ENCODE data around the gene ZNF761.
"Not testable (repeated sequence)": the region's sequence is repeated elsewhere in the genome, so short reads cannot be mapped to it uniquely, and the experiment has no call there.

The ZNF761 gene

GRCh38 chr19:53409505-53410204, 22.1 kb upstream of the ZNF761 start:
- peak overlapping the region; percentile 22 for H3K4me3 ChIP-seq (ENCODE audit: low read length)
- no peak overlapping the region for H4K8ac ChIP-seq (ENCODE audit: low read depth, low read length)
- no peak overlapping the region for H2BK15ac ChIP-seq (replicated peaks; ENCODE audit: low read depth)
- H3K4me2 ChIP-seq (ENCODE audit: low read length): no peak overlapping the region
- WGBS (ENCODE audit: extremely low coverage, insufficient coverage, low lambda C conversion rate): no CpG with 5 or more reads among the region's 7 CpGs
- H2AK5ac ChIP-seq (ENCODE audit: low read length): no peak overlapping the region
- peaks cover 8% of the 10 kb centered on the region for H3K36me3 ChIP-seq (ENCODE audit: control insufficient read depth, insufficient read depth, low read length)
- H3K4me1 ChIP-seq (ENCODE audit: control insufficient read depth, low read depth, low read length): no peaks in the 10 kb centered on the region
- no peak overlapping the region for H3K27ac ChIP-seq (ENCODE audit: low read depth, low read length)
- H2BK5ac ChIP-seq (ENCODE audit: low read length): no peak overlapping the region
- H3K79me2 ChIP-seq (ENCODE audit: control insufficient read depth, insufficient read depth, low read length): no peaks in the 10 kb centered on the region
- H3K56ac ChIP-seq (ENCODE audit: low read length): no peak overlapping the region
- no peak overlapping the region for H2BK120ac ChIP-seq (ENCODE audit: low read depth, low read length)
- H3K9ac ChIP-seq (ENCODE audit: low read length): no peak overlapping the region
- DNase-seq: no peak
- no peaks in the 10 kb centered on the region for H3K27me3 ChIP-seq (ENCODE audit: insufficient read depth, low read length, poor library complexity)
- no peak overlapping the region for H3K4ac ChIP-seq (ENCODE audit: low read depth, low read length)
- no peak overlapping the region for H4K5ac ChIP-seq (ENCODE audit: low read length)
- no peaks in the 10 kb centered on the region for H3K79me1 ChIP-seq (ENCODE audit: low read length)
- H3K23ac ChIP-seq (ENCODE audit: low read length): no peak overlapping the region
- H3K18ac ChIP-seq (ENCODE audit: low read length): no peak overlapping the region

GRCh38 chr19:53420520-53421315, 11.1 kb upstream of the ZNF761 start:
- not testable (repeated sequence) for H4K8ac ChIP-seq (ENCODE audit: low read depth, low read length); H2BK15ac ChIP-seq (replicated peaks; ENCODE audit: low read depth); H3K79me2 ChIP-seq (ENCODE audit: control insufficient read depth, insufficient read depth, low read length); H2BK120ac ChIP-seq (ENCODE audit: low read depth, low read length); H3K4me3 ChIP-seq (ENCODE audit: low read length); H3K56ac ChIP-seq (ENCODE audit: low read length); H2BK5ac ChIP-seq (ENCODE audit: low read length); H3K79me1 ChIP-seq (ENCODE audit: low read length); H3K4me1 ChIP-seq (ENCODE audit: control insufficient read depth, low read depth, low read length); H3K27me3 ChIP-seq (ENCODE audit: insufficient read depth, low read length, poor library complexity); H3K9ac ChIP-seq (ENCODE audit: low read length); H3K4me2 ChIP-seq (ENCODE audit: low read length); H3K23ac ChIP-seq (ENCODE audit: low read length); H3K4ac ChIP-seq (ENCODE audit: low read depth, low read length); H3K36me3 ChIP-seq (ENCODE audit: control insufficient read depth, insufficient read depth, low read length); H4K5ac ChIP-seq (ENCODE audit: low read length); H3K18ac ChIP-seq (ENCODE audit: low read length); H2AK5ac ChIP-seq (ENCODE audit: low read length); H3K27ac ChIP-seq (ENCODE audit: low read depth, low read length)
- DNase-seq: peak; percentile 63
- WGBS (ENCODE audit: extremely low coverage, insufficient coverage, low lambda C conversion rate): no CpG with 5 or more reads among the region's 11 CpGs

DNA sequence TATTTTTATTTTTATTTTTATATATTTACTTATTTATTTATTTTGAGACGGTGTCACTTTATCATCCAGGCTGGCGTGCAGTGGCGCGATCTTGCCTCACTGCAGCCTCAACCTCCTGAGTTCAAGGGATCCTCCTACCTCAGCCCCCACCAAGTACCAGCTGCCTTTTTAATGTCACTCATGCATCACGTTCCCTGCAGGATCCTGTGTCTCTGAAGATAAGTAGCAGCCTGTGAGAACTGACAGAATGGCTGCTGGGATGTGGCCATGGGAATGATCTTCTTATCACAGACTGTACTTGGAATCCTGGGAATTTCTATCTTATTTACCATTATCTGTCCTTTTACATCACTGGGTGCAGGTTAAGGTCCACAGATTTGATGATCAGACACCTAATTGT, 9.2 kb upstream of the ZNF761 start:
- no CpG with 5 or more reads among the region's 5 CpGs for WGBS (ENCODE audit: extremely low coverage, insufficient coverage, low lambda C conversion rate)
- H2BK5ac ChIP-seq (ENCODE audit: low read length): no peak overlapping the region
- H2BK120ac ChIP-seq (ENCODE audit: low read depth, low read length): no peak overlapping the region
- H3K27ac ChIP-seq (ENCODE audit: low read depth, low read length): no peak overlapping the region
- no peak overlapping the region for H3K18ac ChIP-seq (ENCODE audit: low read length)
- no peak overlapping the region for H2BK15ac ChIP-seq (replicated peaks; ENCODE audit: low read depth)
- H2AK5ac ChIP-seq (ENCODE audit: low read length): no peak overlapping the region
- no peaks in the 10 kb centered on the region for H3K4me1 ChIP-seq (ENCODE audit: control insufficient read depth, low read depth, low read length)
- H3K79me1 ChIP-seq (ENCODE audit: low read length): no peaks in the 10 kb centered on the region
- H4K5ac ChIP-seq (ENCODE audit: low read length): no peak overlapping the region
- H3K4ac ChIP-seq (ENCODE audit: low read depth, low read length): no peak overlapping the region
- H3K9ac ChIP-seq (ENCODE audit: low read length): no peak overlapping the region
- H3K4me2 ChIP-seq (ENCODE audit: low read length): no peak overlapping the region
- H4K8ac ChIP-seq (ENCODE audit: low read depth, low read length): no peak overlapping the region
- no peaks in the 10 kb centered on the region for H3K36me3 ChIP-seq (ENCODE audit: control insufficient read depth, insufficient read depth, low read length)
- no peaks in the 10 kb centered on the region for H3K27me3 ChIP-seq (ENCODE audit: insufficient read depth, low read length, poor library complexity)
- peak; percentile 74 for DNase-seq
- H3K23ac ChIP-seq (ENCODE audit: low read length): no peak overlapping the region
- no peak overlapping the region for H3K56ac ChIP-seq (ENCODE audit: low read length)
- H3K4me3 ChIP-seq (ENCODE audit: low read length): no peak overlapping the region
- no peaks in the 10 kb centered on the region for H3K79me2 ChIP-seq (ENCODE audit: control insufficient read depth, insufficient read depth, low read length)

DNA sequence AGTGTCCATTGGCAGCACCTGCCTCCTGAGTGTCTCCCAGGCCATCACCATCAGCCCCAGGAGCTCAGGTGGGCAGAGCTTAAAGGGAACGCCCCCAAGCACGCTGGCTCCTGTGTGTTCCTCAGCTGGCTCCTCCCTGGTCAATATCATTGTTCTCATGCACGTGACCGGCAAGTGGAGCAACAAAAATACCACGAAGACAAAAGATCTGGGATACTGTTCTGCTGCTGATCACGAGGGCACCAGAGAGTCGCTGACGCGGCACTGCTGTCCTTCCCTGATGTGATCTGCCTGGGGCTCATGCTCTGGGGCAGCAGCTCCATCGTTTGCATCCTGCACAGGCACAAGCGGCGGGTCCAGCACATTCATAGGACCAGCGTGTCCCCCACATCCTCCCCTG, 8.7 kb upstream of the ZNF761 start:
- H2BK5ac ChIP-seq (ENCODE audit: low read length); H3K4me2 ChIP-seq (ENCODE audit: low read length); H3K4ac ChIP-seq (ENCODE audit: low read depth, low read length); H3K27me3 ChIP-seq (ENCODE audit: insufficient read depth, low read length, poor library complexity); H3K4me3 ChIP-seq (ENCODE audit: low read length); H2AK5ac ChIP-seq (ENCODE audit: low read length); H3K79me1 ChIP-seq (ENCODE audit: low read length); H2BK15ac ChIP-seq (replicated peaks; ENCODE audit: low read depth); H2BK120ac ChIP-seq (ENCODE audit: low read depth, low read length); H3K9ac ChIP-seq (ENCODE audit: low read length); H4K5ac ChIP-seq (ENCODE audit: low read length); H3K4me1 ChIP-seq (ENCODE audit: control insufficient read depth, low read depth, low read length); H4K8ac ChIP-seq (ENCODE audit: low read depth, low read length); H3K56ac ChIP-seq (ENCODE audit: low read length); H3K23ac ChIP-seq (ENCODE audit: low read length); H3K27ac ChIP-seq (ENCODE audit: low read depth, low read length); H3K18ac ChIP-seq (ENCODE audit: low read length); H3K79me2 ChIP-seq (ENCODE audit: control insufficient read depth, insufficient read depth, low read length); H3K36me3 ChIP-seq (ENCODE audit: control insufficient read depth, insufficient read depth, low read length): not testable (repeated sequence)
- no CpG with 5 or more reads among the region's 13 CpGs for WGBS (ENCODE audit: extremely low coverage, insufficient coverage, low lambda C conversion rate)
- DNase-seq: peak; percentile 46

DNA sequence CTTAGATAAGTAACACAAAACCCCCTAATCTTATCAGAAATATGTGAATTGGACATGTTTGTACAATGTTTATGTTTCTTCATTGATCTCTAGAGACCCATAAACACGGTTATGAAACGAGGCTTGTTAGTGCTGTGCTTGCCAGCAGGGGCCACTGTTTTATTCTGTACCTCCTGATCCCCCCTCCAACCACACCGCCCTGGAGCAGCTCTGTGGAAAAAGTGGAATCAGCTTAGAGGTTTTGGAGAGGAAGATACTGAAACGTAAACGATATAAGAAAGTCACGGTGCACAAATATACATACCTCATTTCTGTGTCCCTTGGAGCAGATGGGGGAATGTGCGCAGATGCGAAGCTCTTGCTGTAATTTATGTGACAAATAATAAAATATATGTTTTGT, 8.1 kb upstream of the ZNF761 start:
- not testable (repeated sequence) for H4K8ac ChIP-seq (ENCODE audit: low read depth, low read length); H3K36me3 ChIP-seq (ENCODE audit: control insufficient read depth, insufficient read depth, low read length); H3K79me1 ChIP-seq (ENCODE audit: low read length); H2BK120ac ChIP-seq (ENCODE audit: low read depth, low read length); H2BK15ac ChIP-seq (replicated peaks; ENCODE audit: low read depth); H4K5ac ChIP-seq (ENCODE audit: low read length); H3K27me3 ChIP-seq (ENCODE audit: insufficient read depth, low read length, poor library complexity); H3K23ac ChIP-seq (ENCODE audit: low read length); H2AK5ac ChIP-seq (ENCODE audit: low read length); H3K27ac ChIP-seq (ENCODE audit: low read depth, low read length); H2BK5ac ChIP-seq (ENCODE audit: low read length); H3K9ac ChIP-seq (ENCODE audit: low read length); H3K18ac ChIP-seq (ENCODE audit: low read length); H3K4ac ChIP-seq (ENCODE audit: low read depth, low read length); H3K56ac ChIP-seq (ENCODE audit: low read length); H3K4me1 ChIP-seq (ENCODE audit: control insufficient read depth, low read depth, low read length); H3K4me3 ChIP-seq (ENCODE audit: low read length); H3K4me2 ChIP-seq (ENCODE audit: low read length); H3K79me2 ChIP-seq (ENCODE audit: control insufficient read depth, insufficient read depth, low read length)
- WGBS (ENCODE audit: extremely low coverage, insufficient coverage, low lambda C conversion rate): no CpG with 5 or more reads among the region's 8 CpGs
- DNase-seq: peak; percentile 36

Measured in mesendoderm (in vitro differentiated cells).